ENCODE data around the gene SPDEF. TPM values are rescaled to one million over a fixed set of nuclear protein-coding genes. Genes with fewer than 3 reads are reported as not detected.

The SPDEF gene
- total and polyA plus RNA-seq, 10 of the 15 experiments (the other 5 are each of a cell fraction or from before 2014, with no cell fraction given), result not detected

GRCh38 chr6:34537922-34538550, 18.1 kb downstream of the SPDEF start:
- ChIA-PET SMC1A (ENCODE audit: uncharacterized antibody, unreplicated experiment) (no interaction called here), RAD21 (ENCODE audit: unreplicated experiment) (no interaction called here), CTCF (no interaction called here), POLR2A (no interaction called here)
- no TSS peak for BruUV-seq (replicated peaks)
- no peak overlapping the region for H3K4me2 ChIP-seq (ENCODE audit: control insufficient read depth, insufficient read depth)
- no peaks in the 10 kb centered on the region for H3K36me3 ChIP-seq (ENCODE audit: control insufficient read depth in 2 of 2, insufficient read depth in 2 of 2, low read length in 1 of 2)
- intact Hi-C loops (cut with micrococcal nuclease; ENCODE audit: unreplicated experiment) (no loop called here), in situ Hi-C loops (cut with MboI) (no loop called here)
- TF ChIP-seq, protein P1, sequence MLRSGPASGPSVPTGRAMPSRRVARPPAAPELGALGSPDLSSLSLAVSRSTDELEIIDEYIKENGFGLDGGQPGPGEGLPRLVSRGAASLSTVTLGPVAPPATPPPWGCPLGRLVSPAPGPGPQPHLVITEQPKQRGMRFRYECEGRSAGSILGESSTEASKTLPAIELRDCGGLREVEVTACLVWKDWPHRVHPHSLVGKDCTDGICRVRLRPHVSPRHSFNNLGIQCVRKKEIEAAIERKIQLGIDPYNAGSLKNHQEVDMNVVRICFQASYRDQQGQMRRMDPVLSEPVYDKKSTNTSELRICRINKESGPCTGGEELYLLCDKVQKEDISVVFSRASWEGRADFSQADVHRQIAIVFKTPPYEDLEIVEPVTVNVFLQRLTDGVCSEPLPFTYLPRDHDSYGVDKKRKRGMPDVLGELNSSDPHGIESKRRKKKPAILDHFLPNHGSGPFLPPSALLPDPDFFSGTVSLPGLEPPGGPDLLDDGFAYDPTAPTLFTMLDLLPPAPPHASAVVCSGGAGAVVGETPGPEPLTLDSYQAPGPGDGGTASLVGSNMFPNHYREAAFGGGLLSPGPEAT (IDR thresholded peaks at IDR 0.05; ENCODE audit: low read depth), result no peak
- TF ChIP-seq DPF2 (IDR thresholded peaks at IDR 0.05) (no peak), KDM1A (IDR thresholded peaks at IDR 0.05; ENCODE audit: borderline replicate concordance) (no peak), SP1 (IDR thresholded peaks at IDR 0.05; ENCODE audit: low read depth, low read length) (no peak), FOS (IDR thresholded peaks at IDR 0.05; ENCODE audit: borderline replicate concordance, extremely low read depth, insufficient read length) (no peak), HDAC6 (IDR thresholded peaks at IDR 0.05; ENCODE audit: unreplicated experiment) (no peak), EZH2 (IDR thresholded peaks at IDR 0.05; ENCODE audit: borderline replicate concordance, control insufficient read depth, low read depth, low read length) (no peak), NKRF (conservative IDR thresholded peaks at IDR 0.05) (no peak)
- TF ChIP-seq, protein P2, sequence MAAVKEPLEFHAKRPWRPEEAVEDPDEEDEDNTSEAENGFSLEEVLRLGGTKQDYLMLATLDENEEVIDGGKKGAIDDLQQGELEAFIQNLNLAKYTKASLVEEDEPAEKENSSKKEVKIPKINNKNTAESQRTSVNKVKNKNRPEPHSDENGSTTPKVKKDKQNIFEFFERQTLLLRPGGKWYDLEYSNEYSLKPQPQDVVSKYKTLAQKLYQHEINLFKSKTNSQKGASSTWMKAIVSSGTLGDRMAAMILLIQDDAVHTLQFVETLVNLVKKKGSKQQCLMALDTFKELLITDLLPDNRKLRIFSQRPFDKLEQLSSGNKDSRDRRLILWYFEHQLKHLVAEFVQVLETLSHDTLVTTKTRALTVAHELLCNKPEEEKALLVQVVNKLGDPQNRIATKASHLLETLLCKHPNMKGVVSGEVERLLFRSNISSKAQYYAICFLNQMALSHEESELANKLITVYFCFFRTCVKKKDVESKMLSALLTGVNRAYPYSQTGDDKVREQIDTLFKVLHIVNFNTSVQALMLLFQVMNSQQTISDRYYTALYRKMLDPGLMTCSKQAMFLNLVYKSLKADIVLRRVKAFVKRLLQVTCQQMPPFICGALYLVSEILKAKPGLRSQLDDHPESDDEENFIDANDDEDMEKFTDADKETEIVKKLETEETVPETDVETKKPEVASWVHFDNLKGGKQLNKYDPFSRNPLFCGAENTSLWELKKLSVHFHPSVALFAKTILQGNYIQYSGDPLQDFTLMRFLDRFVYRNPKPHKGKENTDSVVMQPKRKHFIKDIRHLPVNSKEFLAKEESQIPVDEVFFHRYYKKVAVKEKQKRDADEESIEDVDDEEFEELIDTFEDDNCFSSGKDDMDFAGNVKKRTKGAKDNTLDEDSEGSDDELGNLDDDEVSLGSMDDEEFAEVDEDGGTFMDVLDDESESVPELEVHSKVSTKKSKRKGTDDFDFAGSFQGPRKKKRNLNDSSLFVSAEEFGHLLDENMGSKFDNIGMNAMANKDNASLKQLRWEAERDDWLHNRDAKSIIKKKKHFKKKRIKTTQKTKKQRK (IDR thresholded peaks at IDR 0.05; ENCODE audit: low read depth, low read length), result no peak
- TF ChIP-seq, protein P3, sequence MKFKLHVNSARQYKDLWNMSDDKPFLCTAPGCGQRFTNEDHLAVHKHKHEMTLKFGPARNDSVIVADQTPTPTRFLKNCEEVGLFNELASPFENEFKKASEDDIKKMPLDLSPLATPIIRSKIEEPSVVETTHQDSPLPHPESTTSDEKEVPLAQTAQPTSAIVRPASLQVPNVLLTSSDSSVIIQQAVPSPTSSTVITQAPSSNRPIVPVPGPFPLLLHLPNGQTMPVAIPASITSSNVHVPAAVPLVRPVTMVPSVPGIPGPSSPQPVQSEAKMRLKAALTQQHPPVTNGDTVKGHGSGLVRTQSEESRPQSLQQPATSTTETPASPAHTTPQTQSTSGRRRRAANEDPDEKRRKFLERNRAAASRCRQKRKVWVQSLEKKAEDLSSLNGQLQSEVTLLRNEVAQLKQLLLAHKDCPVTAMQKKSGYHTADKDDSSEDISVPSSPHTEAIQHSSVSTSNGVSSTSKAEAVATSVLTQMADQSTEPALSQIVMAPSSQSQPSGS (IDR thresholded peaks at IDR 0.05; ENCODE audit: low read length), result no peak
- TF ChIP-seq, protein P4, sequence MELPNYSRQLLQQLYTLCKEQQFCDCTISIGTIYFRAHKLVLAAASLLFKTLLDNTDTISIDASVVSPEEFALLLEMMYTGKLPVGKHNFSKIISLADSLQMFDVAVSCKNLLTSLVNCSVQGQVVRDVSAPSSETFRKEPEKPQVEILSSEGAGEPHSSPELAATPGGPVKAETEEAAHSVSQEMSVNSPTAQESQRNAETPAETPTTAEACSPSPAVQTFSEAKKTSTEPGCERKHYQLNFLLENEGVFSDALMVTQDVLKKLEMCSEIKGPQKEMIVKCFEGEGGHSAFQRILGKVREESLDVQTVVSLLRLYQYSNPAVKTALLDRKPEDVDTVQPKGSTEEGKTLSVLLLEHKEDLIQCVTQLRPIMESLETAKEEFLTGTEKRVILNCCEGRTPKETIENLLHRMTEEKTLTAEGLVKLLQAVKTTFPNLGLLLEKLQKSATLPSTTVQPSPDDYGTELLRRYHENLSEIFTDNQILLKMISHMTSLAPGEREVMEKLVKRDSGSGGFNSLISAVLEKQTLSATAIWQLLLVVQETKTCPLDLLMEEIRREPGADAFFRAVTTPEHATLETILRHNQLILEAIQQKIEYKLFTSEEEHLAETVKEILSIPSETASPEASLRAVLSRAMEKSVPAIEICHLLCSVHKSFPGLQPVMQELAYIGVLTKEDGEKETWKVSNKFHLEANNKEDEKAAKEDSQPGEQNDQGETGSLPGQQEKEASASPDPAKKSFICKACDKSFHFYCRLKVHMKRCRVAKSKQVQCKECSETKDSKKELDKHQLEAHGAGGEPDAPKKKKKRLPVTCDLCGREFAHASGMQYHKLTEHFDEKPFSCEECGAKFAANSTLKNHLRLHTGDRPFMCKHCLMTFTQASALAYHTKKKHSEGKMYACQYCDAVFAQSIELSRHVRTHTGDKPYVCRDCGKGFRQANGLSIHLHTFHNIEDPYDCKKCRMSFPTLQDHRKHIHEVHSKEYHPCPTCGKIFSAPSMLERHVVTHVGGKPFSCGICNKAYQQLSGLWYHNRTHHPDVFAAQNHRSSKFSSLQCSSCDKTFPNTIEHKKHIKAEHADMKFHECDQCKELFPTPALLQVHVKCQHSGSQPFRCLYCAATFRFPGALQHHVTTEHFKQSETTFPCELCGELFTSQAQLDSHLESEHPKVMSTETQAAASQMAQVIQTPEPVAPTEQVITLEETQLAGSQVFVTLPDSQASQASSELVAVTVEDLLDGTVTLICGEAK (IDR thresholded peaks at IDR 0.05; ENCODE audit: borderline replicate concordance), result no peak
- ATAC-seq, result no peak
- H3K4me1 ChIP-seq (ENCODE audit: control insufficient read depth, insufficient read depth, low read length), result no peaks in the 10 kb centered on the region
- H3K27ac ChIP-seq (ENCODE audit: control insufficient read depth, insufficient read depth), result no peak overlapping the region
- no peaks in the 10 kb centered on the region; a peak in 1 of 4 replicates for H3K27me3 ChIP-seq (replicated peaks in 1 of 2; ENCODE audit: control insufficient read depth in 2 of 2, insufficient read depth in 2 of 2, low read length in 1 of 2)
- no peaks in the 10 kb centered on the region for H3K9me3 ChIP-seq (replicated peaks; ENCODE audit: control insufficient read depth, insufficient read depth, low read length)
- no peak for DNase-seq (ENCODE audit: low read depth, low spot score)
- WGBS (ENCODE audit: insufficient coverage, insufficient replicate concordance, low lambda C conversion rate, missing lambda C conversion rate), result 58% methylated on average over 19 of the region's 19 CpGs
- no peak overlapping the region for H3K4me3 ChIP-seq
- no peaks in the 10 kb centered on the region for H3K79me2 ChIP-seq (ENCODE audit: control insufficient read depth, insufficient read depth, low read length)
- no peaks in the 10 kb centered on the region for H4K20me1 ChIP-seq (ENCODE audit: control insufficient read depth, insufficient read depth)
- no peak overlapping the region for H2AFZ ChIP-seq (ENCODE audit: control insufficient read depth, low read depth, low read length)
- no peak overlapping the region for H3K9ac ChIP-seq (ENCODE audit: control insufficient read depth, insufficient read depth, low read length)
- FAIRE-seq, result no peak

Measured in GM12878 (cell line).